GM12891 (cell line): Measurements from ENCODE around the gene APOH.

Source experiments
- PAX5 ChIP-seq: IDR thresholded peaks from 2 replicates; pipeline ENCODE4 v1.6.1; 2011; ENCODE audit warnings: low read length, moderate library complexity, mild to moderate bottlenecking; ENCODE audit not compliant: insufficient read depth, severe bottlenecking
- POLR2A ChIP-seq: IDR thresholded peaks from 2 replicates; pipeline ENCODE4 v1.6.1; 2011; ENCODE audit warnings: low read depth, low read length, control low read depth
- POU2F2 ChIP-seq: IDR thresholded peaks from 2 replicates; pipeline ENCODE4 v1.6.1; 2011; ENCODE audit warnings: low read depth, mild to moderate bottlenecking, control low read depth, low read length, moderate library complexity

GRCh38 chr17:66241839-66242238, 12.6 kb upstream of the APOH start:
- TF ChIP-seq POU2F2 (no peak), POLR2A (no peak), PAX5 (no peak)
